Suprapubic skin (tissue), 4 donors: ENCODE measurements around the gene UCK1.

Source experiments
- CTCF ChIP-seq, 2 donors: fragments of 200-600 bp in 1 of 2; fragments of 450-650 bp in 1 of 2; sonication (generic) in 1 of 2; IDR thresholded peaks; one replicate each; pipeline ENCODE4 v1.5.1; 2016 to 2019; ENCODE audit warnings: antibody characterized with exemption in 2 of 2, mild to moderate bottlenecking in 1 of 2, moderate library complexity in 1 of 2
- POLR2A ChIP-seq, 2 donors: fragments of 450-650 bp; IDR thresholded peaks; one replicate each; pipeline ENCODE4 v1.6.1; 2017; ENCODE audit warnings: antibody characterized with exemption in 2 of 2, mild to moderate bottlenecking in 2 of 2, moderate library complexity in 2 of 2
- POLR2AphosphoS5 ChIP-seq, 3 donors: sonication (generic); formaldehyde crosslinking; IDR thresholded peaks; one replicate each; pipeline ENCODE4 v1.6.1; 2017; ENCODE audit warnings: antibody characterized with exemption in 3 of 3

GRCh38 chr9:131528886-131529505 lies 2.1 kb downstream of the UCK1 start:
- no peak for TF ChIP-seq CTCF (IDR thresholded peaks at IDR 0.05)
- TF ChIP-seq POLR2AphosphoS5 (IDR thresholded peaks at IDR 0.05): no peak
- no peak for TF ChIP-seq POLR2A (IDR thresholded peaks at IDR 0.05)
